ENCODE measurements around the gene MYT1. TPM values are rescaled to one million over a fixed set of nuclear protein-coding genes. Genes with fewer than 3 reads are reported as not detected.

The MYT1 gene
- total RNA-seq, 2 donors from 2014 or later, result 0.27 to 0.74 TPM

DNA sequence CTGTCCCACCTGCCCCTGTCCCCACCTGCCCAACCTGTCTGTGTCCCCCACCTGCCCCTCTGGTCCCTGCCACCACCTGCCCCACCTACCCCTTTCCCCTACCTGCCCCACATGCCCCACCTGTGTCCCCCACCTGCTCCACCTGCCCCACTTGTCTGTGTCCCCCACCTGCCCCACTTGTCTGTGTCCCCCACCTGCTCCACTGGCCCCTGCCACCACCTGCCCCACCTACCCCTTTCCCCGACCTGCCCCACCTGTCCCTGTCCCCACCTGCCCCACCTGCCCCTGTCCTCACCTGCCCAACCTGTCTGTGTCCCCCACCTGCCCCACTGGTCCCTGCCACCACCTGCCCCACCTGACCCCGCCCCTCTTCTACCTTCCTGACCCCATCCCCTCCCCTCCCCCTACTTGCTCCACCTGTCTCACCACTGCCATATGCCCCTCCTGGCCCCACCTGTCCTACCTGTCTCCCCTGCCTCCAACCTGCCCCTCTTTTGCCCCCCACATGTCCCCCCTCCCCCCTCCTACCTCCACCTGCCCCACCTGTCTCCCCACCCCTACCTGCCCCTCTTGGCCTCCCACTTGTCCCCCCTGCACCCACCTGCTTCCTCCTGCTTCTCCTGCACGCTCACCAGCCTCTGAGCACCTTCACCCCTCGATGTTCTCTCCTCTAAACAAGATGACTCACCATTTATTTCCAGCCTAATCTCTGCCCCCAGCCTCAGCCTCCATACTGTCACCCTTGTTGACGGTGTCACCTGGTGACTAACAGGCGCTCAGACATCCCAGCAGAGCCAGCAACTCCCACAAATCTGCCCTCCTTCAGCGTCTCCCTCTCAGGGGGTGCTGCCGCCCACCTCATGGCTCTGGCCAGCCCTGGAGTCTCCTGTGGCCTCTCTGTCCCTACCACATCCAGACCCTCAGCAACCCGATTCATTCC is 5.6 kb upstream of the MYT1 start:
- Histone ChIP-seq H3K36me3 (no peaks in the 10 kb centered on the region), H3K4me1 (replicated peaks) (no peaks in the 10 kb centered on the region), H3K27ac (no peak overlapping the region), H3K27me3 (replicated peaks; ENCODE audit: insufficient read depth) (peaks cover 13% of the 10 kb centered on the region), H3K9me3 (no peaks in the 10 kb centered on the region), H3K4me3 (no peak overlapping the region)
- WGBS, result 57% methylated on average over 9 of the region's 9 CpGs
- no peak for DNase-seq (ENCODE audit: low spot score)
- TF ChIP-seq, protein P1, sequence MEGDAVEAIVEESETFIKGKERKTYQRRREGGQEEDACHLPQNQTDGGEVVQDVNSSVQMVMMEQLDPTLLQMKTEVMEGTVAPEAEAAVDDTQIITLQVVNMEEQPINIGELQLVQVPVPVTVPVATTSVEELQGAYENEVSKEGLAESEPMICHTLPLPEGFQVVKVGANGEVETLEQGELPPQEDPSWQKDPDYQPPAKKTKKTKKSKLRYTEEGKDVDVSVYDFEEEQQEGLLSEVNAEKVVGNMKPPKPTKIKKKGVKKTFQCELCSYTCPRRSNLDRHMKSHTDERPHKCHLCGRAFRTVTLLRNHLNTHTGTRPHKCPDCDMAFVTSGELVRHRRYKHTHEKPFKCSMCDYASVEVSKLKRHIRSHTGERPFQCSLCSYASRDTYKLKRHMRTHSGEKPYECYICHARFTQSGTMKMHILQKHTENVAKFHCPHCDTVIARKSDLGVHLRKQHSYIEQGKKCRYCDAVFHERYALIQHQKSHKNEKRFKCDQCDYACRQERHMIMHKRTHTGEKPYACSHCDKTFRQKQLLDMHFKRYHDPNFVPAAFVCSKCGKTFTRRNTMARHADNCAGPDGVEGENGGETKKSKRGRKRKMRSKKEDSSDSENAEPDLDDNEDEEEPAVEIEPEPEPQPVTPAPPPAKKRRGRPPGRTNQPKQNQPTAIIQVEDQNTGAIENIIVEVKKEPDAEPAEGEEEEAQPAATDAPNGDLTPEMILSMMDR (IDR thresholded peaks at IDR 0.05), result no peak
- TF ChIP-seq POLR2A (IDR thresholded peaks at IDR 0.05) (no peak), POLR2AphosphoS5 (IDR thresholded peaks at IDR 0.05) (no peak)
- intact Hi-C loops (cut with DNase I), result no loop called here

DNA sequence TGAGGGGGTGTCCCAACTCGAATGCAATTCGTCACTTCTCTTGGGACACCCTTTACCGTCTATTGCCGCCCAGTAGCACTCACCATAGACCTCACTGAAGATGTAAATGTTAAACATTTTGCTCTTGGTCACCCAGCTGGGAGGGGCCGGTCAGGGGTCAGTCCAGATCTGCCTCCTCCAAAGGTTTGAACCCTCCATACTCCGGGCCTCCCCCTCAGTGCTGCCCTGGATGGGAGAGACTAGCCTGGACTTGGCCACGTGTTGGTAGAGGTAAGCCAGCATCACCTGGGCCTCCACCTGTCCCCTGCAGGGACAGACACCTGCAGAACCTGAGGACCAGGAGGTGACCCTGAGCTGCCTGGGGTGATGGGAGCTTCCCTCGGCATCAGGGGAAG is 5.0 kb upstream of the MYT1 start:
- TF ChIP-seq POLR2AphosphoS5 (IDR thresholded peaks at IDR 0.05), result no peak
- TF ChIP-seq, protein P1 (IDR thresholded peaks at IDR 0.05), result no peak
- no peak for TF ChIP-seq POLR2A (IDR thresholded peaks at IDR 0.05)
- Histone ChIP-seq H3K27me3 (replicated peaks; ENCODE audit: insufficient read depth) (peaks cover 13% of the 10 kb centered on the region), H3K9me3 (no peaks in the 10 kb centered on the region), H3K36me3 (no peaks in the 10 kb centered on the region), H3K27ac (no peak overlapping the region), H3K4me3 (no peak overlapping the region), H3K4me1 (replicated peaks) (no peaks in the 10 kb centered on the region)
- intact Hi-C loops (cut with DNase I), result no loop called here
- WGBS, result 88% methylated on average over 8 of the region's 8 CpGs
- no peak for DNase-seq (ENCODE audit: low spot score)

DNA sequence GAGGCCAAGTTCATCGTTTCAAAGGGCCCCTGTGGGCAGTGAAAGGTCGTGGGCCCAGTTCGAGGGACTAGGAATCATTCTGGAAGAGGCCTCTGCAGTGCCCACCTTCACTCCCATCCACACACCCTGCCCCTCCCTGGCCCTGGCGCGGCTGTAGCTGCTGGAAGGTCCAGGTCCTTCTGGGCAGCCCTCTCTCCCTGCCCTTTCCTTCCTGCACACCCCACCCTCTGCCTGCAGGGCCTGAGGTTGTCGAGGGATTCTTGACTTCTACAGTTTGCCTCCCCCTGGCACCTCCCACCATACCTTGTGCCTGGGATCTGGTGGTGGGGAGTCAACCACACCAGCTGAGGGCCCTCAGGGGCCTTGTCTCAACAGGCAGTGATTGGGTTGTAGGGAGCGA is 4.5 kb upstream of the MYT1 start:
- TF ChIP-seq POLR2A (IDR thresholded peaks at IDR 0.05) (no peak), POLR2AphosphoS5 (IDR thresholded peaks at IDR 0.05) (no peak)
- TF ChIP-seq, protein P1 (IDR thresholded peaks at IDR 0.05), result no peak
- intact Hi-C loops (cut with DNase I), result no loop called here
- no peak for DNase-seq (ENCODE audit: low spot score)
- H3K27ac ChIP-seq, result no peak overlapping the region
- H3K36me3 ChIP-seq, result no peaks in the 10 kb centered on the region
- H3K9me3 ChIP-seq, result no peaks in the 10 kb centered on the region
- H3K27me3 ChIP-seq (replicated peaks; ENCODE audit: insufficient read depth), result peaks cover 13% of the 10 kb centered on the region
- no peaks in the 10 kb centered on the region for H3K4me1 ChIP-seq (replicated peaks)
- WGBS, result 70% methylated on average over 7 of the region's 7 CpGs
- no peak overlapping the region for H3K4me3 ChIP-seq

DNA sequence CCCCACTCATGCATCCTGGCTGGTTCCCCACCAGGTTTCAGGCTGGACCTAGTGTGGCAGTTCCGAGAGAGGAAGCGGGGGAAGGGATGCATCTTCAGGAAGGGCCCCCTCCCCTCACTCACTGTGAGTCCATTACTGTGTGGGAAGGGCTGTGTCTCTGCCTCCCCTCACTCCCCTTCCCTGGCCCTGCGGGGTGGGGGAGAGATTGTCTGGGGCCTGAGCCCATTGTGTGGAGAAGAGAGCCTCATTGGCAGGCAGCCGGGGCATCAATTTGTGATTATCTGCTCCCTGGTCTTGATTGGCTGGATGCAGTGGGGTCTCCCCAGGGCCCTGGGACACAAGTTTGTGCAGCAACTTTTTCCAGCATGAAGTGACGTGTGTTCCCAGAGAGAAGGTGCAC is 4.1 kb upstream of the MYT1 start:
- Histone ChIP-seq H3K9me3 (no peaks in the 10 kb centered on the region), H3K27me3 (replicated peaks; ENCODE audit: insufficient read depth) (peaks cover 13% of the 10 kb centered on the region), H3K4me3 (no peak overlapping the region), H3K27ac (no peak overlapping the region), H3K4me1 (replicated peaks) (no peaks in the 10 kb centered on the region), H3K36me3 (no peaks in the 10 kb centered on the region)
- 52% methylated on average over 5 of the region's 5 CpGs for WGBS
- TF ChIP-seq, protein P1 (IDR thresholded peaks at IDR 0.05), result no peak
- no peak for TF ChIP-seq POLR2AphosphoS5 (IDR thresholded peaks at IDR 0.05)
- no peak for TF ChIP-seq POLR2A (IDR thresholded peaks at IDR 0.05)
- DNase-seq (ENCODE audit: low spot score), result no peak
- intact Hi-C loops (cut with DNase I), result no loop called here
